HG03378 (cell line): ENCODE results near the gene CTSZ.
"Not testable (repeated sequence)": the region's sequence is repeated elsewhere in the genome, so short reads cannot be mapped to it uniquely, and the experiment has no call there.

Source experiments
- ATAC-seq: cut with Tn5 transposase; IDR thresholded peaks from one replicate; pipeline ENCODE4 v1.9.1; 2021; ENCODE audit warnings: mild to moderate bottlenecking, moderate library complexity; ENCODE audit not compliant: unreplicated experiment

Gene CTSZ

GRCh38 chr20:58950603-58951002, 56.5 kb downstream of the CTSZ start:
- no peak for ATAC-seq

GRCh38 chr20:58947797-58948388, 59.2 kb downstream of the CTSZ start:
- ATAC-seq = not testable (repeated sequence)

- ATAC-seq = no peak
Observed at GRCh38 chr20:58945965-58946631, 61.0 kb downstream of the CTSZ start.
